T-helper 1 cell treated with Interleukin-12 subunit alpha and Interleukin-12 subunit beta and Interleukin-4 antibody, amounts not matched to agents 30 μg/mL and 1 μg/mL, for 36 hours (primary cell): ENCODE measurements around the gene MRO.
"Not testable (repeated sequence)": the region's sequence is repeated elsewhere in the genome, so short reads cannot be mapped to it uniquely, and the experiment has no call there.

Experiments
- H3K27ac Mint-ChIP-seq: one replicate; pipeline ENCODE4 v1.8.0; 2021; ENCODE audit warnings: mild to moderate bottlenecking, mixed read lengths
- H3K27me3 Mint-ChIP-seq: one replicate; pipeline ENCODE4 v1.8.0; 2021; ENCODE audit warnings: low read depth, mixed read lengths
- H3K36me3 Mint-ChIP-seq: one replicate; pipeline ENCODE4 v1.8.0; 2021; ENCODE audit warnings: low read depth, mixed read lengths
- H3K4me1 Mint-ChIP-seq: one replicate; pipeline ENCODE4 v1.8.0; 2021; ENCODE audit warnings: low read depth, mixed read lengths
- H3K4me3 Mint-ChIP-seq: one replicate; pipeline ENCODE4 v1.8.0; 2021; ENCODE audit warnings: mild to moderate bottlenecking, moderate library complexity, mixed read lengths
- H3K9me3 Mint-ChIP-seq: one replicate; pipeline ENCODE4 v1.8.0; 2021; ENCODE audit warnings: mixed read lengths

Gene MRO

DNA sequence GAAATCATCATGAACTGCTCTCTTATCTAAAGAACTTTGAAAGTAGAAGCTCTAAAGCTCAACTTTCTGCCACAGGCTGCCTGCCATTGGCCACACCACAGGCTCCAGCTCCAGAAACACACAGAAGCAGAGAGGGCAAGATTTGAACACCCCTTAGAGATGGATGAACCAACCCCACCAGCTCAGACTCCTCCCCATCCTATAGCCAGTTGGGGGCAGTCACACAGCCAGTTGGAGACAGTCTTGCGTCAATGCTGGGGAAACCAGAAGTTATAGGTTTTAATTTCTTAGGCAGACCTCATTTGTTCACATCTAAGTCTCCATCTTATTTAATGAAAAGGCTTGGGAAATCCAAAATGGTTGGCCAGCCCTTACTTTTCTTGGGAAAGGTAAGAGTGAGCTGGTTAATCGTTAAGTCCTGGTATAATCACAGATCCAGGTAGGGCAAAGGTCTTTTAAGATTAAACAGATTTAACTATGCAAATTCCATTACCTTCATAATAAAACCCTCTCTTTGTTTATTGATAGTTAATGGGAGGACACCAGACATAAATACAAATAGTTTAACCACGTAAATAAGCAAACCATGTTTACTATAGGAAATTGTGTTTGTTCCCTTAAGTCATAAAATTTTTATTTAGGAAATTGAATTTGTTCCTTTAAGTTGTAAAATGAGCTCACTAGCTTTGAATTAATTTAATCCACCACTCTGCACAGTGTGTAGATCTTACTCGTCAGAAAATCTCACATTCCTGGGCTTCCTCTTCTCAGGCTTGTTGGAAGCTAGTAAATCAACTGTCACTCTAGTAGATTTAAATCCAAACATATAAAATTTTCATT, 28.0 kb downstream of the MRO start:
- Mint-ChIP-seq H3K9me3 (no peaks in the 10 kb centered on the region), H3K4me3 (no peak overlapping the region), H3K27ac (no peak overlapping the region), H3K4me1 (no peaks in the 10 kb centered on the region), H3K27me3 (peaks cover 12% of the 10 kb centered on the region), H3K36me3 (no peaks in the 10 kb centered on the region)

DNA sequence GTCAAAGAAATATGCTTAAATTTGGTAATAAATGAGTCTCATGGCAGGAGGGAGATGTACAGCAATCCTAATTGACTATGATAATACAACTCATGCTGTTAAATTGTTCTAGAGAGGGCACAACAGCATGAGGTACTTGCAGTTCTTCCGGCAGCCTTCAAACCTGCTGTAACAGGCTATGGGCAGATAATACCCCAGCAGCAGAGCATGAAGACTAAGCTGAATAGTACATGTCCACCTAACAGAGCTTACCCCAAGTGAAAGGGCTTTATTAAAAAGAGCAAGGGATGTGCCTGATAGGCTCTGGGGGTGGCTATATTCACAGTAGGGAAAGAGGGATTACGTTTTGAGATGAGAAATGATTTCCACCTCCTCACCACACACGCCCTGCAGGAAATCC, 28.9 kb downstream of the MRO start:
- Mint-ChIP-seq H3K4me1 (no peaks in the 10 kb centered on the region), H3K4me3 (no peak overlapping the region), H3K36me3 (no peaks in the 10 kb centered on the region), H3K9me3 (no peaks in the 10 kb centered on the region), H3K27ac (no peak overlapping the region), H3K27me3 (peaks cover 7% of the 10 kb centered on the region)

GRCh38 chr18:50790241-50790640, 29.6 kb downstream of the MRO start:
- Mint-ChIP-seq H3K9me3 (no peaks in the 10 kb centered on the region), H3K27me3 (peaks cover 2% of the 10 kb centered on the region), H3K36me3 (no peaks in the 10 kb centered on the region), H3K27ac (no peak overlapping the region), H3K4me3 (no peak overlapping the region), H3K4me1 (no peaks in the 10 kb centered on the region)

GRCh38 chr18:50788284-50788683, 31.5 kb downstream of the MRO start:
- H3K27ac Mint-ChIP-seq, result no peak overlapping the region
- H3K36me3 Mint-ChIP-seq, result no peaks in the 10 kb centered on the region
- no peaks in the 10 kb centered on the region for H3K27me3 Mint-ChIP-seq
- H3K4me1 Mint-ChIP-seq, result no peaks in the 10 kb centered on the region
- no peaks in the 10 kb centered on the region for H3K9me3 Mint-ChIP-seq
- H3K4me3 Mint-ChIP-seq, result no peak overlapping the region

DNA sequence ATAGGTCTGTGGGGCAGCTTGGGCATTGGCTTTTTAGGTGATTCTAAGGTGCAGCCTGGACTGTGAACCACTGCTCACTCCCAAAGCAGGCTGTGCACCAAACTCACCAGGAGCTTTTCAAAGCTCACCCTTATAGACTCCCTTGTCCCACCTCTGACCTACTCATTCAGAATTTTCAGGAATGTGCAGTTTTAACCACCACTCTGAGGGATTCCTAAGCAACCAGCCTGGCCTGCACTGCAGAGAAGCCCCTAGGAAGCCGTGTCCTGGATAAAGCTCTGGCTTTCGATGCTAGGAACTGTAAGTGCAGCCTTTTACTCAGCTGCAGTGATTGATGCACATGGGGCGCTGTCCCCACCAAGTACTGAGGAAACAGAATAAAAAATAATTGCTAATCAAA, 33.0 kb downstream of the MRO start:
- Mint-ChIP-seq H3K36me3 (no peaks in the 10 kb centered on the region), H3K27me3 (peaks cover 4% of the 10 kb centered on the region), H3K9me3 (no peaks in the 10 kb centered on the region), H3K4me3 (no peak overlapping the region), H3K4me1 (no peaks in the 10 kb centered on the region), H3K27ac (no peak overlapping the region)

DNA sequence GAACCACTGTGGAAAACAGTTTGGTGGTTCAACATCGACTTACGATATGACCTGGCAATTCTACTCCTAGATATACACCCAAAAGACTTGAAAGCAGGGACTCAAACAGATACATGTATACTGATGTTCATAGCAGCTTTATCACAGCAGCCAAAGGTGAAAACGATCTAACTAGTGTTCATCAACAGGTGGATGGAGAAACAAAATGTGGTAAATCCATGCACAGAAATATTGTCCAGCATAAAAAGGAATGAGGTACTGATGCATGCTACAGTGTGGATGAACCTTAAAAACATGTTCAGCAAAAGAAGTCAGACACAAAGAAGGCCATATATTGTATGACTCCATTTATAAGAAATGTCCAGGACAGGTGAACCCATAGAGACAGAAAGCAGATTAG, 36.3 kb downstream of the MRO start:
- no peak overlapping the region for H3K4me3 Mint-ChIP-seq
- no peaks in the 10 kb centered on the region for H3K9me3 Mint-ChIP-seq
- H3K27me3 Mint-ChIP-seq, result peaks cover 4% of the 10 kb centered on the region
- no peak overlapping the region for H3K27ac Mint-ChIP-seq
- no peaks in the 10 kb centered on the region for H3K4me1 Mint-ChIP-seq
- no peaks in the 10 kb centered on the region for H3K36me3 Mint-ChIP-seq

DNA sequence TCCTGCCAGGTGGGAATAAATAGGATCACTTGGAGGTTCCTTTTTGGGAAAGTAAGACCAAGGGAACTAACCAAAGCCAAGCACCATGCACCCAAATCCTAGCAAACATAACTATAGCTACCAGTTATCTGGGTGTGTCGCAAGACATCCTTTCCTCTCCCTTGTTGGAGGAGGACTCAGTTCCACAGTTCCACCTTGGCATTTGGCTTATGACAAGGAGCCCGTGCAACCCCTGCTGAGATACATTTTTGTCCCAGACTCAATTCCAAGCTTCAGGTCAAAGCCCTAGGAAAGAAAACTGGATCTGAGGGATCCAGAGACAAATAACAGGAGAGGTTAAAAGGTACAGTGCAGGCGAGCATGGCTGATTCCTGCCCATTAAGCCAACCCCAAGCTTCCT, 40.8 kb downstream of the MRO start:
- H3K27me3 Mint-ChIP-seq, H3K36me3 Mint-ChIP-seq, H3K4me1 Mint-ChIP-seq, H3K27ac Mint-ChIP-seq, H3K4me3 Mint-ChIP-seq, H3K9me3 Mint-ChIP-seq: not testable (repeated sequence)

DNA sequence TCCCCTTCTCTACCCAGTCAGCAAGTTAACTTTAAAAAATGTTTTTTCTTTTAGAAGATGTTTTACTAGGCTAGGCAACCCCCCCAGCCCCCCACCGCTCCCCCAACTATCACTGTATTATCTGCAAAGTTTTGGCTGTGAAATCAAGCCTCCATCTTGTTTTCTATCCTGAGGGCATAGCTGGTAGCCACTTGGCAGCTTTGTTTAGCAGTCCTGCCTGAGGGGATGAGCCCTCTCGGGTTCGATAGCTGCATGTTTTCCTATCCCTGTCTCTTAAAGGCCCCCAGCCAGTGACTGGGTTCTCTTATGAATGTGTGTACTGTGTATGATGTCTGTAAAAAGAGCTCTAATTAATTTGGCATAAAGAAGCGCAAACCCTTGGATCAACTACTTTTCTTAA, 43.4 kb downstream of the MRO start:
- H3K4me1 Mint-ChIP-seq, result no peaks in the 10 kb centered on the region
- no peaks in the 10 kb centered on the region for H3K27me3 Mint-ChIP-seq
- no peak overlapping the region for H3K27ac Mint-ChIP-seq
- H3K9me3 Mint-ChIP-seq, result peaks cover 3% of the 10 kb centered on the region
- H3K36me3 Mint-ChIP-seq, result no peaks in the 10 kb centered on the region
- no peak overlapping the region for H3K4me3 Mint-ChIP-seq

DNA sequence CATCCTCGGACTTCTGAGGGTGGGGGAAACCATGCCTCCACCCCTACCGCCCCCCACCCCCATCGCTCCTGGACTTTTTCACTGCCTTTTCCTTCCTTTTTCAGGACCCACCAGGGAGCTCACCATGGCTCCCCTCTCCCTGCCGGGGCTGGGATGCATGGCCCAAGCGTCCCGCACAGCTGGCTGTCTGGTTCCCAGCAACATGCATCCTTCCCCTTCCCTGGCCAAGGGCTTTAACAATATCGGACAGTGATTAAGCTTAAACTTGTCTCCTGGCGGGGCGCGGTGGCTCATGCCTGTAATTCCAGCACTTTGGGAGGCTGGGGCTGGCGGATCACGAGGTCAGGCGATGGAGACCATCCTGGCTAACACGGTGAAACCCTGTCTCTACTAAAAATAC, 44.1 kb downstream of the MRO start:
- no peaks in the 10 kb centered on the region for H3K27me3 Mint-ChIP-seq
- H3K4me3 Mint-ChIP-seq, result no peak overlapping the region
- H3K4me1 Mint-ChIP-seq, result no peaks in the 10 kb centered on the region
- H3K36me3 Mint-ChIP-seq, result no peaks in the 10 kb centered on the region
- H3K9me3 Mint-ChIP-seq, result peaks cover 4% of the 10 kb centered on the region
- H3K27ac Mint-ChIP-seq, result no peak overlapping the region

- H3K4me3 Mint-ChIP-seq, result no peak overlapping the region
- H3K27ac Mint-ChIP-seq, result no peak overlapping the region
- H3K36me3 Mint-ChIP-seq, result no peaks in the 10 kb centered on the region
- no peaks in the 10 kb centered on the region for H3K4me1 Mint-ChIP-seq
- peaks cover 4% of the 10 kb centered on the region for H3K9me3 Mint-ChIP-seq
- no peaks in the 10 kb centered on the region for H3K27me3 Mint-ChIP-seq
These were observed 44.6 kb downstream of the MRO start for GRCh38 chr18:50775207-50775606.

GRCh38 chr18:50769463-50769862, 50.4 kb downstream of the MRO start:
- no peaks in the 10 kb centered on the region for H3K4me1 Mint-ChIP-seq
- no peaks in the 10 kb centered on the region for H3K36me3 Mint-ChIP-seq
- no peak overlapping the region for H3K4me3 Mint-ChIP-seq
- no peaks in the 10 kb centered on the region for H3K27me3 Mint-ChIP-seq
- peaks cover 43% of the 10 kb centered on the region for H3K9me3 Mint-ChIP-seq
- H3K27ac Mint-ChIP-seq, result no peak overlapping the region

DNA sequence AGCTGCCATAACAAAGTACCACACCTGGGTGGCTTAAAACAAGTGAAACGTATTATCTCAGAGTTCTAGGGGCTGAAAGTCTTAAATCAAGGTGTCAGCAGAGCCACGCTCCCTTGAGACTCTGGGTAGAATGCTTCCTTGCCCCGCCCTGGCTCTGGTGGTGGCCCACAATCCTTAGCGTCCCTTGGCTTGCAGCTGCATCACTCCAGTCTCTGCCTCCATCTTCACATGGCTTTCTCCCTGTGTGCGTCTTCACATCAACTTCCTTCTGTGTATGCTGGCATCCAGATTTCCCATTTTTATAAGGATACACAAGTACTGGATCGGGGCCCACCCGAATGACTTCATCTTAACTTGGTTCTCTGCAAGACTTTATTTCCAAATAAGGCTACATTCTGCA, 62.5 kb downstream of the MRO start:
- H3K36me3 Mint-ChIP-seq, result no peaks in the 10 kb centered on the region
- no peak overlapping the region for H3K27ac Mint-ChIP-seq
- peaks cover 4% of the 10 kb centered on the region for H3K27me3 Mint-ChIP-seq
- no peak overlapping the region for H3K4me3 Mint-ChIP-seq
- H3K4me1 Mint-ChIP-seq, result no peaks in the 10 kb centered on the region
- no peaks in the 10 kb centered on the region for H3K9me3 Mint-ChIP-seq

GRCh38 chr18:50754297-50754696, 65.5 kb downstream of the MRO start:
- no peaks in the 10 kb centered on the region for H3K4me1 Mint-ChIP-seq
- peaks cover 8% of the 10 kb centered on the region for H3K27me3 Mint-ChIP-seq
- no peaks in the 10 kb centered on the region for H3K9me3 Mint-ChIP-seq
- no peak overlapping the region for H3K27ac Mint-ChIP-seq
- no peak overlapping the region for H3K4me3 Mint-ChIP-seq
- H3K36me3 Mint-ChIP-seq, result no peaks in the 10 kb centered on the region

- Mint-ChIP-seq H3K36me3 (no peaks in the 10 kb centered on the region), H3K27ac (no peak overlapping the region), H3K9me3 (no peaks in the 10 kb centered on the region), H3K4me1 (no peaks in the 10 kb centered on the region), H3K27me3 (peaks cover 8% of the 10 kb centered on the region), H3K4me3 (no peak overlapping the region)
These were observed 66.5 kb downstream of the MRO start for GRCh38 chr18:50753311-50753710.

- peaks cover 8% of the 10 kb centered on the region for H3K27me3 Mint-ChIP-seq
These were observed 67.9 kb downstream of the MRO start for GRCh38 chr18:50751947-50752346.

DNA sequence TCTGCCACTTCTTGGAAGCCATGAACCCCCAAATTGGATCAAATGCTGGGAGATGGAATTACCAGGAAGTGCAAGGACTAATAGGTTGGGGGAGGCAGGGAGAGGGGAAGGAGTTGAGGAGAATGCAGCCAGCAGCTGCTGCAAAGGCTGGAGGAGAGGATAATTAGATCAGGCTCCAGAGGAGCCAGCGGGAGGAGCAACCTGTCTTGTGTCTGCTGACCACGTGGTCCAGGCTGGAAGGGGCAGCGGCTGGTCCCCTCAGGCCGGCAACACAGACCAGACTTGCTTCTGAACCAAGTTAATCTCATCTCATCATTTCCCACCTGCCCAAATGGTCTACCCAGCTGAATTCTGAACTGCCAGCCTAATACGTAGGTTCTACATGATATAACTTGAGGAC, 68.3 kb downstream of the MRO start:
- H3K36me3 Mint-ChIP-seq, result no peaks in the 10 kb centered on the region
- no peak overlapping the region for H3K27ac Mint-ChIP-seq
- H3K9me3 Mint-ChIP-seq, result no peaks in the 10 kb centered on the region
- H3K27me3 Mint-ChIP-seq, result peaks cover 8% of the 10 kb centered on the region
- no peaks in the 10 kb centered on the region for H3K4me1 Mint-ChIP-seq
- no peak overlapping the region for H3K4me3 Mint-ChIP-seq

More at GRCh38 chr18:50751947-50752346, 67.9 kb downstream of the MRO start:
- Mint-ChIP-seq H3K4me1 (no peaks in the 10 kb centered on the region), H3K27ac (no peak overlapping the region), H3K36me3 (no peaks in the 10 kb centered on the region), H3K4me3 (no peak overlapping the region), H3K9me3 (no peaks in the 10 kb centered on the region)
